C4-2B (cell line): ENCODE measurements around the gene UPF2.

Source experiments
- CTCF ChIP-seq: fragments of 450-650 bp; conservative IDR thresholded peaks from 2 replicates; pipeline ENCODE4 v1.5.1; 2017; ENCODE audit warnings: mild to moderate bottlenecking
- ZFX ChIP-seq: fragments of 450-650 bp; IDR thresholded peaks from 2 replicates; pipeline ENCODE4 v1.6.1; 2017

DNA sequence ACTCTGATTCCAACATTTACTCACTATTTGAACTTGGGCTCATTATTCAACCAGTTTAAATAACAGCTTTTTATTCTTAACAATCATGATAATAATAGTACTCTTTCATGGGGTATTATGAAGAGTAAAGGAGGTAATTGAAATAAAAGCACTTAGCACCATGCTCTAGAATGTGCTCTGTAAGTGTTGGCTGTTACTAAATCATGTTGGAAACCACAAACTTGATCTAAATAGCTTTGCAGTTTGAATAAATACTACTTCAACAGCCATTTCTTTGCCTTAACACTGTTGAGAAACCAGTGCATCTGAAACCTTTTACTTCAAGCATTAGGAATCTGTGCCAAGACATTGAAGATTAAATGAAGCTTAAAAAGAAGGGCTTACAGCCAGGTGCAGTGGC, 7.9 kb upstream of the UPF2 start:
- TF ChIP-seq CTCF (no peak), ZFX (no peak)
